ENCODE data around the gene SYNE2.
A peak's percentile ranks its signal among the peaks of the same experiment; 100 is the strongest.

The SYNE2 gene

GRCh38 chr14:64232095-64232838, 379.5 kb downstream of the SYNE2 start:
- no peak for TF ChIP-seq CTCF (IDR thresholded peaks at IDR 0.05; ENCODE audit: insufficient read depth, low read depth, low read length, missing control alignments)
- no peak overlapping the region for H3K4me3 ChIP-seq (ENCODE audit: low read depth, low read length)

GRCh38 chr14:64232944-64233343, 380.1 kb downstream of the SYNE2 start:
- TF ChIP-seq CTCF (IDR thresholded peaks at IDR 0.05; ENCODE audit: insufficient read depth, low read depth, low read length, missing control alignments): no peak
- H3K4me3 ChIP-seq (ENCODE audit: low read depth, low read length): no peak overlapping the region
- no peak for DNase-seq (ENCODE audit: low read depth)

More at GRCh38 chr14:64232095-64232838, 379.5 kb downstream of the SYNE2 start:
- DNase-seq (ENCODE audit: low read depth): peak; percentile 74

GRCh38 chr14:64233531-64234190, 380.9 kb downstream of the SYNE2 start:
- DNase-seq (ENCODE audit: low read depth): no peak
- no peak overlapping the region for H3K4me3 ChIP-seq (ENCODE audit: low read depth, low read length)
- TF ChIP-seq CTCF (IDR thresholded peaks at IDR 0.05; ENCODE audit: insufficient read depth, low read depth, low read length, missing control alignments): no peak

- TF ChIP-seq CTCF (IDR thresholded peaks at IDR 0.05; ENCODE audit: insufficient read depth, low read depth, low read length, missing control alignments): no peak
- peak overlapping the region; percentile 40 for H3K4me3 ChIP-seq (ENCODE audit: low read depth, low read length)
- DNase-seq (ENCODE audit: low read depth): peak; percentile 51
Measured at GRCh38 chr14:64234877-64235651, 382.3 kb downstream of the SYNE2 start.

GRCh38 chr14:64235652-64236640, 383.1 kb downstream of the SYNE2 start:
- peak; percentile 86 for DNase-seq (ENCODE audit: low read depth)
- H3K4me3 ChIP-seq (ENCODE audit: low read depth, low read length): peak overlapping the region; percentile 40
- no peak for TF ChIP-seq CTCF (IDR thresholded peaks at IDR 0.05; ENCODE audit: insufficient read depth, low read depth, low read length, missing control alignments)

- DNase-seq (ENCODE audit: low read depth): no peak
- H3K4me3 ChIP-seq (ENCODE audit: low read depth, low read length): no peak overlapping the region
- TF ChIP-seq CTCF (IDR thresholded peaks at IDR 0.05; ENCODE audit: insufficient read depth, low read depth, low read length, missing control alignments): no peak
Measured at GRCh38 chr14:64238049-64238448, 385.2 kb downstream of the SYNE2 start.

All from GM12865 (cell line).